ENCODE results near the gene OSBP2.

- TF ChIP-seq TEAD4 (IDR thresholded peaks at IDR 0.05) (no peak), TAF1 (IDR thresholded peaks at IDR 0.05; ENCODE audit: low read depth) (no peak), EP300 (IDR thresholded peaks at IDR 0.05; ENCODE audit: borderline replicate concordance) (no peak), CREB1 (IDR thresholded peaks at IDR 0.05; ENCODE audit: low read depth) (no peak)
- TF ChIP-seq, protein P1, sequence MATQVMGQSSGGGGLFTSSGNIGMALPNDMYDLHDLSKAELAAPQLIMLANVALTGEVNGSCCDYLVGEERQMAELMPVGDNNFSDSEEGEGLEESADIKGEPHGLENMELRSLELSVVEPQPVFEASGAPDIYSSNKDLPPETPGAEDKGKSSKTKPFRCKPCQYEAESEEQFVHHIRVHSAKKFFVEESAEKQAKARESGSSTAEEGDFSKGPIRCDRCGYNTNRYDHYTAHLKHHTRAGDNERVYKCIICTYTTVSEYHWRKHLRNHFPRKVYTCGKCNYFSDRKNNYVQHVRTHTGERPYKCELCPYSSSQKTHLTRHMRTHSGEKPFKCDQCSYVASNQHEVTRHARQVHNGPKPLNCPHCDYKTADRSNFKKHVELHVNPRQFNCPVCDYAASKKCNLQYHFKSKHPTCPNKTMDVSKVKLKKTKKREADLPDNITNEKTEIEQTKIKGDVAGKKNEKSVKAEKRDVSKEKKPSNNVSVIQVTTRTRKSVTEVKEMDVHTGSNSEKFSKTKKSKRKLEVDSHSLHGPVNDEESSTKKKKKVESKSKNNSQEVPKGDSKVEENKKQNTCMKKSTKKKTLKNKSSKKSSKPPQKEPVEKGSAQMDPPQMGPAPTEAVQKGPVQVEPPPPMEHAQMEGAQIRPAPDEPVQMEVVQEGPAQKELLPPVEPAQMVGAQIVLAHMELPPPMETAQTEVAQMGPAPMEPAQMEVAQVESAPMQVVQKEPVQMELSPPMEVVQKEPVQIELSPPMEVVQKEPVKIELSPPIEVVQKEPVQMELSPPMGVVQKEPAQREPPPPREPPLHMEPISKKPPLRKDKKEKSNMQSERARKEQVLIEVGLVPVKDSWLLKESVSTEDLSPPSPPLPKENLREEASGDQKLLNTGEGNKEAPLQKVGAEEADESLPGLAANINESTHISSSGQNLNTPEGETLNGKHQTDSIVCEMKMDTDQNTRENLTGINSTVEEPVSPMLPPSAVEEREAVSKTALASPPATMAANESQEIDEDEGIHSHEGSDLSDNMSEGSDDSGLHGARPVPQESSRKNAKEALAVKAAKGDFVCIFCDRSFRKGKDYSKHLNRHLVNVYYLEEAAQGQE (IDR thresholded peaks at IDR 0.05; ENCODE audit: low read depth) = no peak
Measured at GRCh38 chr22:30694640-30695350, at the start of gene OSBP2.

Measured in Ishikawa (cell line).